ENCODE measurements around the gene NEO1.
"Not testable (repeated sequence)": the region's sequence is repeated elsewhere in the genome, so short reads cannot be mapped to it uniquely, and the experiment has no call there.

Gene NEO1

DNA sequence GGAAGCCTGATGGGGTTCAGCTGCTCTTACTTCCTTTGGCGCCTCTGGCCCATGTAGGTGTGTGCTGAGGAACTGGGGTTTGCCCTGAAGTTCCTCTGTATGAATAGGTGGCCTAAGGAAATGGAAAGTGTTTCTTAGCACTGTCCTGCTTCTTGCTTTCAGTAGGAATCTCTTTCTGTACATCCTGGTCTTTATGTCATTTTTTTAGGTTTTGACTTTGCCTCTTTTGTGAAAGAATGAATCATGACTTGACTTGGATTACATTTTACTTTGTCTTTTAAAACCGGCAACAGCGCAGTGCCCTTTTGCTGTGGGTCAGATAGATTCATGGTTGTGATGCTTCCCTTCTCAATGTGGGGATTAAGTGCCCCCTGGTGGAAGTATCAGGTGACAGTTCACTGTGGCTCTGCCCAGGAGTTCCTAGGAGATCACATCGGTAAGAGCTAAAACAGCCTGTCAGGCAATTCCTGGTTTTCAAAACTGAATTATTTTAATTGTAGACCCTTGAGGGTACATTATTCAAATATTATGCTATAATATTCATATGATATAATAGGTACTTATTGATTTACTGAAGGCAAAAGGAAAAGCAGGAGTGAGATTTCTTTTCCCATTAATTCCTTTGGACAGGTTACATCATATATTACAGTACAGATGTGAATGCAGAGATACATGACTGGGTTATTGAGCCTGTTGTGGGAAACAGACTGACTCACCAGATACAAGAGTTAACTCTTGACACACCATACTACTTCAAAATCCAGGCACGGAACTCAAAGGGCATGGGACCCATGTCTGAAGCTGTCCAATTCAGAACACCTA lies 221.1 kb downstream of the NEO1 start:
- peak; percentile 20 for DNase-seq

DNA sequence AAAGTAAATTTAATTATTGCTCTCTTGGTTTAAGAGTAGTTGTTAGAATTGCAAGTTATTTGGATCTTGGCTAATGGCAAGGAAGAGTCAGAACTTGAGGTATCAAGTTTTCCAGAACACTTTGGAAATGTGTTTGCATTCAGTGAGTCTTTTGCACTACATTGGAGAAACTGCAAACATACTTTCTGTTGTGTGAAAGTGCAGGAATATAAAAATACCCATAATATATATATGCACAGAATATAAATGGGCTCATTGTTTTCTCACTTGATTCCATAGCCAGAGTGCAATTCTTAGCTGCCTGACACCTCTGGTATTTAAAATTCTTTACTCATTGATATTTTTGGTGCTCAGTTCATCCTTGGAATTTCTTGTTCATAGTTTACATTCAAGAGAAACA lies 223.6 kb downstream of the NEO1 start:
- no peak for DNase-seq

GRCh38 chr15:73282567-73283365 lies 230.5 kb downstream of the NEO1 start:
- no peak for DNase-seq

DNA sequence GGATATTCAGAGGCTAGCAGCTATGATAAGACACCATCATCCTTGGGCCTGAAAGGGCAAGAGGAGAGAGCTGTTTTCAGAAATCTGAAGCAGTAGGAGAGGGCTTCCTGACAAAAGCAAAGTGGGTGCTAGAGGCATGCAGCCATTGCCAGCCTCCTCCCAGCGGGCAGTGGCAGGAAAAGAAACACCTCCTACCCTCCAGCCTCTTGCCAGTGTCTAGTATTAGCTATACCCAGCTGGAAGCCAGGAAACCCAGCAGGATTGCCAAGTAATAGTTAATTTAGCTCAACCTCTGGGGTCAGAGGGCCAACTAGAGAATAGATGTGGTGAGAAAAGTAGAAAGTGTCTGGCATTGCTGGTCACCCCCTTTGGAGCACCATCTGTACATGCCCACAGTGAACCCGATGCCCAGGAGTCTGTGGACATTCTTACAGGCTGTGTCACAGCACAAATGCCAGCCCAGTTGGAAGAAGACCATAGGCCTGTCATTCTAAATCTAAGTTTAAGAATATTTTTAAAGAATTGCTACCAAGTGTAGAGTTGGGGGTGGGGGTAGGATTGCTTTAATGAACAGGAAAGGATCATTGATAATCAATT lies 231.2 kb downstream of the NEO1 start:
- DNase-seq = no peak

- no peak for DNase-seq
Observed at GRCh38 chr15:73284090-73284716, 231.9 kb downstream of the NEO1 start.

DNA sequence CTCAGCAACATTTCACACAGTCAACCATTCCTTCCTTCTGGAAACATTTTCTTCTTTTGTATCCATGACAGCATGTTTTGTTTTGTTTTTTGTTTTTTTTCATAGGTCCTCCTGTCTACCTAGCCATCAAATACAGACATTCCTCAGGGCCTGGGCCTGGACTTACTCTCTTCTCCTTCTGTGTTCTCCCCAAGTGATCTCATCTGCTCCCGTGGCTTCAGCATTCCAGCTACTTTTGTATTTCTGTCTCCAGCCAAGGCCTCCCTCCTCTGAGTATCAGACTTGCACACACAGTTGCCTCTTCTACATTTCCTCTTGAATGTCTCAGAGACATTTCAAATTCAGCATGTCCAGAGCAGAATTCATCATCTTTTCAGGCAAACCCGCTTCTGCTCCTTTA lies 234.0 kb downstream of the NEO1 start:
- no peak for DNase-seq

- no peak for DNase-seq
Observed at GRCh38 chr15:73287019-73287418, 234.8 kb downstream of the NEO1 start.

DNA sequence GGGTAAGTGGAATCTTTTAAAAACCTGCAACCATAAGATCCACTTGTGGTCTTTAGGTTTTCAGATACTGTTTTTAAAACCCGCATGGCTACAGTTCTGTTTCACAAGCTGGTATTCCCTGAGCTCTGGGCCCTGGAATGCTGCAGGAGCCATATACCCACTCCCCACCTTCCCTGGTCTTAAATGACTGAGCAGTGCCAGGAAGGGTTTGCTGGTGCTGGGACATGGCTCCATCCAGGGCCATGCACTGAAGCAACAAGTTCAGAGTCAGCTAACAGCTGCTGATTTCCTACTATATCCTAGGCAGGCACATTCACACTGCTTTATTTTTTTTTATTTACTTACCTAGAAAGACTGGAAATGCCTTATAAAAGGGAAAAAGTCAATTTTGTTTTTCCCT lies 239.2 kb downstream of the NEO1 start:
- no peak for DNase-seq

GRCh38 chr15:73293773-73294172 lies 241.5 kb downstream of the NEO1 start:
- DNase-seq = no peak

DNA sequence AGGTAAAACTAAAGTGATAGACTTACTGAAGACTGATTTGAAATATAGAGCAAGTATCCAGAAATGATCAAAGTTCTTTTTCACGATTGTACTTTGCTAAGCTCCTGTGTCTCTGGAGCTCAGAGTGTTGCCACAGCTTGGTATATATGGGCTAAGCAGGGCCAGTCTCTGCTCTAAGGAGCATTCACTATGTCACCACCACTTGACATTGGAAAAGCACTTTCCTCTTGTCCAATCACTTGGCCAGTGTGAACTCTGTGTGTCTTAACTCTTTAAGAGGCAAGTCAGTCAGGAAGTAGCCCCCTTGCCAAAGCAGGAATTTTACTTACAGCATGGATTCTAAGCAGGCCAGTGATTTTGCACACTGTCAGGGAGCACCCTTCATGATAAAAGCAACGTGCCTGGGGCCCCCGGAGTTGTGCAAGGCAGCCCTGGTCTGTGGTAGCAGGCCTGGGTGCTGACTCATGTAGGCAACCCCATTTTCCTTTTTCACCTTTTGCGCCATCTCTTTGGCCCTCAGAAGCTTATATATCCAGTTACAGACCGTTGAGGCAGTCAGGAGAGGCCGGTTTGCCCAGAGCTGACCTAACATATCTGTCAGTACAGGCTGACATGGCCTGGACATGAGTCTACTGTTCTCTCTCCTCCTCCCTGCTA lies 243.5 kb downstream of the NEO1 start:
- no peak for DNase-seq

DNA sequence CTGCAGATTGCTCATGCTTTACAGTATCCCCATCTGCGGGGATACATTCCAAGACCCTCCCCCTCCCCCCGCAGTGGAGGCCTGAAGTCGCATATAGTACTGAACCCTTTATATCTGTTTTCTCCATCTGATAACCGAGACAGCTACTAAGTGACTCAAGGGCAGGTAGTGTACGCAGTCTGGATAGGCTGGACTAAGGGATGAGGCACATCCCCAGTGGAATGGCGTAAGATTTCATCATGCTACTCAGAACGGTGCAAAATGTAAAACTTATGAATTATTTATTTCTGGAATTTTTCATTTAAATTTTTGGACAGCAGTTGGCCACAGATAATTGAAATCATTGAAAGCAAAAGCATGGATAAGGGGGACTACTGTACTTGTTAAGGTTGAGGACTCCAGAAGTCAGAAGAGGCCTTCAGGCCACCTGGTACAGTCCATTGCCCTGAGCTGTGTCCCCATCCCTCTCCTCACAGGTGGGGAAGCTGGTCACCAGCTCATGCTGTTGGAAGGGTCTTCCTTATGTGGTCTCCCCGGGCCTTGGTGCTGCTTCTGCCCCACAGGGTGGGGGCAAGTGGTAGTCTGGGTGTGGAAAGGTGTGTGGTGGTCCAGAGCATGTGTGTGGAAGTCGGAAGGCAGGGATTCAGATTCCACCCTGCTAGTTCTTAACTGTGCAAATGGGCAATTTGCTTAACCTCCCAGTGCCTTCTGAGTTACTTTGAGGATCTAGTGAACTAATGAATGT lies 244.5 kb downstream of the NEO1 start:
- DNase-seq = no peak

DNA sequence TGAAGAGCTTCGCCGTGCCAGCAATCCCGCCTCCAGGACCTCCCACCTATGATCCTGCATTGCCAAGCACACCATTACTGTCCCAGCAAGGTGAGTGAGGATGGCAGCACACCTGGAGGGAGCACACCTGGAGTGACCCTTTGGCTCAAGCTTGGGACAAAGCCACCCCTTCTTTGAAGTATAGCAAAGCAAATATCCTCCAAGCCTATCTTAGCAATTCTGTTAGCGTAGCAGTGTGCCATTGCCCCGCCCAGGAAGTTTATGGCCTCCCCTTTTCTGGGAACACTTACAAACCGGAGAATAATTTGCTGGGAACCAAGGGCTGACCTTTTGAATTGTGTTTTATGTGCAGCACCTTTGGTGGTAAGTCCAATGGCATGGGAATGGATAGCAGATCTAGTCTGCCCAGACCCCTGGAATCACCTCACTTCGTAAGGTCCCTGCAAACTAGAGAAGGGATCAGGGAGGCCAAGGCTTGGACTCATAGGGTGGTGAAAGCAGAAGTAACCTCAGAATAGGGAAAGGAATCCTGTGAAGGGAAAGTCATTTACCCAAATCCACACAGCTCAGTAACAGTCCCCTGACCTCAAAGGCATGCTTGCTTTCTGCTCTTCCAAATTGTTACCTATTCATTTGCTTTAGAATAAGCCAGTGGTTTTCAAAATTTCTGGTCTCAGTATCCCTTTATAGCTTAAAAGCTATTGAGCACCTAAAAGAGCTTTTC lies 246.4 kb downstream of the NEO1 start:
- no peak for DNase-seq

DNA sequence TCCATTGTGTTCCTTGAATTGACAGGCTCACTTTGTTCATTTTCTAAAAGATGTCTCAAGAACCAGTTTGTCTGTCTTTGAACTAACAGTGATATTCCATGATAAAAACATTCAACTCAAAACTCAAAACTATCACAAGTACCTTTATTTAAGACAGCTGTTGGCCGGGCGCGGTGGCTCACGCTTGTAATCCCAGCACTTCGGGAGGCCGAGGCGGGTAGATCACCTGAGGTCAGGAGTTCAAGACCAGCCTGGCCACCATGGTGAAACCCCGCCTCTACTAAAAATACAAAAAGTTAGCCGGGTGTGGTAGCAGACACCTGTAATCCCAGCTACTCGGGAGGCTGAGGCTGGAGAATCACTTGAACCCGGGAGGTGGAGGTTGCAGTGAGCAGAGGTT lies 248.0 kb downstream of the NEO1 start:
- not testable (repeated sequence) for DNase-seq

GRCh38 chr15:73303636-73304035 lies 251.4 kb downstream of the NEO1 start:
- no peak for DNase-seq

DNA sequence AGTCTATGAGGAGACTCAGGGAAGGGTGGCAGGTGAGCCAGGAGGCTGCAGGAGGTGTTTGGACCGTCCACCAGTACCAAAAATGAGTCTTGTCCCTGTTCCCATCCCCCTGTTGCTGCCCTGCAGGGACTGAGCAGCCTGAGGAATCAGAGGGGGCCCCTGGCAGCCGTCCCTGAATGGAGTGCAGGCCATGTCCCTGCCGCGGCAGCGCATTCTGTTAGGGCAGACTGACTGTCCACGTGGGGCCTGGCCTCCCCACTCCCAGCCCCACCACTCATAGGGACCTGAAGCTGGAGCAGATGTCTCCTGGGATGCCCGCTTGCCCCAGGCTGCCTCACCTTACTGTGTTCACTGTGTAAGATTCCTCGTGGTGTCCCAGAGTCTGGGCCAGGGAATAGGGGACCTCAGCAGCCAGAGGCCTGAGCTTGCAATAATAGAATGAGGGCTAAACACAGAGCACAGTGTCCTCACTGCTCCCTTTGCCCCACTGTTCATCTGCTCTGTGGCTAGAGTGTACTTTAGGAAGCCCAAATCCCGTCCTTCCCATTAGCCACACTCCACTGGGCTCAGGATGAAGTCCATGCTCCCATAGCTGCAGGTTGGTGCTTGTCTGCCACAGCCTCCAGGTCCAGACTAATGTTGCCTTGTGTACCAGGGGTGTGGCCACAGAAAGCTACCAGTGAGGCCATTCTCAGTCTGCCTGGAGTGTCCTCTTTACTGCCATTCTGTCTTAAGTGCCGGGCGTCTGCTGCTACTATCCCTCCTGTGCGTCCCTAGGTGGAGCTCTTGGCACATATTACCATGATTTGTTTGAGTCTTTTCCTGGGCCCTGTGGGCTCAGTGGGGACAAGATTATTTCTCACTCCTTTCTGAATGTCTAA lies 253.3 kb downstream of the NEO1 start:
- no peak for DNase-seq

DNA sequence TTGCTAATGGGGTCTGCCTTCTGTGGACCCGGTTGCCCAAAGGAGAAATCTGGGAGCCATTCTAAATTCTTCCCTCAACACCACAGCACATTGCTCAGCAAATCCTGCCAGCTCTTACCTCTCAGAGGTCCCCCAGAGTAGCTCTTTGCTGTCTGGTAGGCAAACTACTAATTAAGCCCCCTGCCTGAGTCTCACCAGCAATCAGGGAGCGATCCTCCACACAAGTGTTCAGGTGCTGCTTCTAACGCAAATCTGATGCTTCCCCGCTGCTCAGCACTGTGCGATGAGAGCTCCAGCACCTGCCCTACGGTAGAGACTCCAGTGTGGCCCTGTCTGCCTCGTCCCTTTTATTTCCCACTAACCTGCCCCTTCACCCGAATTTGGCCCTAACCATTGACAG lies 256.0 kb downstream of the NEO1 start:
- no peak for DNase-seq

- DNase-seq = no peak
Observed at GRCh38 chr15:73313861-73314260, 261.6 kb downstream of the NEO1 start.

GRCh38 chr15:73317651-73318462 lies 265.6 kb downstream of the NEO1 start:
- DNase-seq = no peak

All from central memory CD4-positive, alpha-beta T cell (primary cell).